ENCODE results near the gene CACNB1.
"Not testable (repeated sequence)": the region's sequence is repeated elsewhere in the genome, so short reads cannot be mapped to it uniquely, and the experiment has no call there.

Gene CACNB1

GRCh38 chr17:39130205-39130604 is 67.3 kb downstream of the CACNB1 start:
- H3K27ac ChIP-seq (replicated peaks), result no peak overlapping the region
- no peak for DNase-seq (ENCODE audit: low read depth in 1 of 2, low spot score in 1 of 2)
- TF ChIP-seq REST (IDR thresholded peaks at IDR 0.05; ENCODE audit: insufficient replicate concordance, low read depth) (no peak), POLR2AphosphoS5 (IDR thresholded peaks at IDR 0.05; ENCODE audit: low read depth) (no peak), GABPA (IDR thresholded peaks at IDR 0.05; ENCODE audit: low read depth) (no peak), SPI1 (IDR thresholded peaks at IDR 0.05; ENCODE audit: borderline replicate concordance, low read depth) (no peak), CTCF (IDR thresholded peaks at IDR 0.05; ENCODE audit: insufficient read depth, low read length) (no peak)
- H3K27me3 ChIP-seq (ENCODE audit: insufficient read depth, poor library complexity, severe bottlenecking), result no peaks in the 10 kb centered on the region
- no peak overlapping the region for H3K4me3 ChIP-seq (replicated peaks; ENCODE audit: insufficient read depth, low read length)

- not testable (repeated sequence) for H3K27me3 ChIP-seq (ENCODE audit: insufficient read depth, poor library complexity, severe bottlenecking); H3K4me3 ChIP-seq (replicated peaks; ENCODE audit: insufficient read depth, low read length); H3K27ac ChIP-seq (replicated peaks); DNase-seq (ENCODE audit: low read depth in 1 of 2, low spot score in 1 of 2)
Observed at GRCh38 chr17:39129544-39129943, 67.9 kb downstream of the CACNB1 start.

- Histone ChIP-seq H3K4me3 (replicated peaks; ENCODE audit: insufficient read depth, low read length) (no peak overlapping the region), H3K27me3 (ENCODE audit: insufficient read depth, poor library complexity, severe bottlenecking) (no peaks in the 10 kb centered on the region), H3K27ac (replicated peaks) (no peak overlapping the region)
- DNase-seq (ENCODE audit: low read depth in 1 of 2, low spot score in 1 of 2), result no peak
- TF ChIP-seq SPI1 (IDR thresholded peaks at IDR 0.05; ENCODE audit: borderline replicate concordance, low read depth), result no peak
- no peak for TF ChIP-seq GABPA (IDR thresholded peaks at IDR 0.05; ENCODE audit: low read depth)
- no peak for TF ChIP-seq CTCF (IDR thresholded peaks at IDR 0.05; ENCODE audit: insufficient read depth, low read length)
- no peak for TF ChIP-seq REST (IDR thresholded peaks at IDR 0.05; ENCODE audit: insufficient replicate concordance, low read depth)
- TF ChIP-seq POLR2AphosphoS5 (IDR thresholded peaks at IDR 0.05; ENCODE audit: low read depth), result no peak
Observed at GRCh38 chr17:39126436-39126835, 71.0 kb downstream of the CACNB1 start.

- Histone ChIP-seq H3K4me3 (replicated peaks; ENCODE audit: insufficient read depth, low read length) (no peak overlapping the region), H3K27me3 (ENCODE audit: insufficient read depth, poor library complexity, severe bottlenecking) (no peaks in the 10 kb centered on the region), H3K27ac (replicated peaks) (no peak overlapping the region)
- no peak for DNase-seq (ENCODE audit: low read depth in 1 of 2, low spot score in 1 of 2)
- TF ChIP-seq REST (IDR thresholded peaks at IDR 0.05; ENCODE audit: insufficient replicate concordance, low read depth) (no peak), SPI1 (IDR thresholded peaks at IDR 0.05; ENCODE audit: borderline replicate concordance, low read depth) (no peak), GABPA (IDR thresholded peaks at IDR 0.05; ENCODE audit: low read depth) (no peak), CTCF (IDR thresholded peaks at IDR 0.05; ENCODE audit: insufficient read depth, low read length) (no peak), POLR2AphosphoS5 (IDR thresholded peaks at IDR 0.05; ENCODE audit: low read depth) (no peak)
Observed at GRCh38 chr17:39125143-39125875, 72.2 kb downstream of the CACNB1 start.

Data from HL-60 (cell line).